Ishikawa (cell line): ENCODE data around the gene UTS2R.

ENCODE experiments used
- CEBPB ChIP-seq: IDR thresholded peaks from 2 replicates; pipeline ENCODE4 v1.6.1; 2012
- CREB1 ChIP-seq: IDR thresholded peaks from 2 replicates; pipeline ENCODE4 v1.6.1; 2012; ENCODE audit warnings: low read depth
- EGR1 ChIP-seq: IDR thresholded peaks from 2 replicates; pipeline ENCODE4 v1.6.1; 2012
- EP300 ChIP-seq: IDR thresholded peaks from 2 replicates; pipeline ENCODE4 v1.6.1; 2012; ENCODE audit warnings: borderline replicate concordance
- FOXM1 ChIP-seq: IDR thresholded peaks from 2 replicates; pipeline ENCODE4 v1.6.1; 2012; ENCODE audit warnings: low read depth, borderline replicate concordance
- MAX ChIP-seq: IDR thresholded peaks from 2 replicates; pipeline ENCODE4 v1.6.1; 2012
- NFIC ChIP-seq: IDR thresholded peaks from 2 replicates; pipeline ENCODE4 v1.6.1; 2012
- RAD21 ChIP-seq: IDR thresholded peaks from 2 replicates; pipeline ENCODE4 v1.6.1; 2012; ENCODE audit warnings: low read depth
- REST ChIP-seq: IDR thresholded peaks from 2 replicates; pipeline ENCODE4 v1.6.1; 2012; ENCODE audit warnings: low read depth, mild to moderate bottlenecking
- TAF1 ChIP-seq: IDR thresholded peaks from 2 replicates; pipeline ENCODE4 v1.6.1; 2012; ENCODE audit warnings: low read depth, mild to moderate bottlenecking
- TCF12 ChIP-seq: IDR thresholded peaks from 2 replicates; pipeline ENCODE4 v1.6.1; 2012; ENCODE audit warnings: low read depth
- TEAD4 ChIP-seq: IDR thresholded peaks from 2 replicates; pipeline ENCODE4 v1.6.1; 2012
- USF1 ChIP-seq: IDR thresholded peaks from 2 replicates; pipeline ENCODE4 v1.6.1; 2012
- YY1 ChIP-seq: IDR thresholded peaks from 2 replicates; pipeline ENCODE4 v1.6.1; 2012; ENCODE audit warnings: low read depth
- ZBTB7A ChIP-seq: IDR thresholded peaks from 2 replicates; pipeline ENCODE4 v1.6.1; 2012; ENCODE audit warnings: low read depth

Gene UTS2R

GRCh38 chr17:82387705-82388106, 16.1 kb downstream of the UTS2R start:
- TF ChIP-seq FOXM1 (no peak), CREB1 (no peak), REST (peak; percentile 49; the same call in 1 of the 2 replicates)

- TF ChIP-seq FOXM1 (no peak), RAD21 (peak; percentile 44; the same call in 1 of the 2 replicates), TAF1 (no peak), USF1 (peak; percentile 26), CEBPB (no peak), REST (peak; percentile 92), TCF12 (peak; percentile 79), NFIC (peak; percentile 91), YY1 (no peak), ZBTB7A (no peak), EGR1 (no peak), MAX (peak; percentile 63), CREB1 (no peak), EP300 (peak; percentile 71), TEAD4 (no peak)
Measured at GRCh38 chr17:82388223-82388921, 16.8 kb downstream of the UTS2R start.

GRCh38 chr17:82388922-82389283, 17.3 kb downstream of the UTS2R start:
- no peak for TF ChIP-seq YY1
- TF ChIP-seq TCF12: no peak

GRCh38 chr17:82389379-82389778, 17.8 kb downstream of the UTS2R start:
- TF ChIP-seq NFIC (no peak), YY1 (no peak), ZBTB7A (no peak), USF1 (no peak), TEAD4 (peak; percentile 54; the same call in 1 of the 2 replicates), CREB1 (no peak)

- TF ChIP-seq ZBTB7A: peak; percentile 97
- no peak for TF ChIP-seq YY1
Measured at GRCh38 chr17:82390015-82390859, 18.7 kb downstream of the UTS2R start.

GRCh38 chr17:82390860-82391435, 19.4 kb downstream of the UTS2R start:
- peak; percentile 28; the same call in 1 of the 2 replicates for TF ChIP-seq REST
- TF ChIP-seq NFIC: peak; percentile 98
- TF ChIP-seq FOXM1: peak; percentile 84
- no peak for TF ChIP-seq TAF1
- TF ChIP-seq EGR1: no peak
- TF ChIP-seq YY1: no peak
- TF ChIP-seq RAD21: no peak
- TF ChIP-seq CREB1: no peak
- peak; percentile 59 for TF ChIP-seq TEAD4
- TF ChIP-seq EP300: peak; percentile 96
- peak; percentile 99 for TF ChIP-seq TCF12
- TF ChIP-seq CEBPB: no peak
- TF ChIP-seq ZBTB7A: peak; percentile 92
- TF ChIP-seq MAX: peak; percentile 71
- TF ChIP-seq USF1: no peak
